Measurements from ENCODE around the gene ZGPAT. TPM values are rescaled to one million over a fixed set of nuclear protein-coding genes. Genes with fewer than 3 reads are reported as not detected.

Gene ZGPAT
- total RNA-seq, 6 experiments from 2014 or later: 18.7 to 68.9 (median 31.9) TPM

- no peaks in the 10 kb centered on the region for H3K36me3 ChIP-seq
- H3K27me3 ChIP-seq: no peaks in the 10 kb centered on the region
- no peak overlapping the region for H3K4me3 ChIP-seq
- TF ChIP-seq CTCF (IDR thresholded peaks at IDR 0.05): no peak
- 0% methylated on average over 2 of the region's 18 CpGs for WGBS (ENCODE audit: insufficient coverage, low coverage, low lambda C conversion rate, missing lambda C conversion rate)
- ATAC-seq (no peak), DNase-seq (no peak)
- intact Hi-C loops (cut with DNase I): no loop called here
- no peaks in the 10 kb centered on the region for H3K4me1 ChIP-seq
- H3K27ac ChIP-seq: no peak overlapping the region
- H3K9me3 ChIP-seq: no peaks in the 10 kb centered on the region
These were observed 59.6 kb downstream of the ZGPAT start for GRCh38 chr20:63767456-63767855.

- Histone ChIP-seq H3K9me3 (no peaks in the 10 kb centered on the region), H3K27me3 (no peaks in the 10 kb centered on the region), H3K36me3 (no peaks in the 10 kb centered on the region), H3K4me3 (no peak overlapping the region), H3K4me1 (no peaks in the 10 kb centered on the region), H3K27ac (no peak overlapping the region)
- intact Hi-C loops (cut with DNase I): no loop called here
- WGBS (ENCODE audit: insufficient coverage, low coverage, low lambda C conversion rate, missing lambda C conversion rate): 75% methylated on average over 3 of the region's 7 CpGs
- no peak for DNase-seq
- TF ChIP-seq CTCF (IDR thresholded peaks at IDR 0.05) (no peak), POLR2A (IDR thresholded peaks at IDR 0.05) (no peak)
- no peak for ATAC-seq
These were observed 60.0 kb downstream of the ZGPAT start for GRCh38 chr20:63767886-63768285.

- WGBS (ENCODE audit: insufficient coverage, low coverage, low lambda C conversion rate, missing lambda C conversion rate): 91% methylated on average over 6 of the region's 26 CpGs
These were observed 61.0 kb downstream of the ZGPAT start for GRCh38 chr20:63768591-63769515.

GRCh38 chr20:63769891-63770474 is 62.1 kb downstream of the ZGPAT start:
- 91% methylated on average over 19 of the region's 31 CpGs for WGBS (ENCODE audit: insufficient coverage, low coverage, low lambda C conversion rate, missing lambda C conversion rate)
- intact Hi-C loops (cut with DNase I): no loop called here
- ATAC-seq (no peak), DNase-seq (no peak)
- Histone ChIP-seq H3K27ac (no peak overlapping the region), H3K27me3 (no peaks in the 10 kb centered on the region), H3K36me3 (no peaks in the 10 kb centered on the region), H3K4me3 (no peak overlapping the region), H3K4me1 (no peaks in the 10 kb centered on the region), H3K9me3 (no peaks in the 10 kb centered on the region)
- no peak for TF ChIP-seq CTCF (IDR thresholded peaks at IDR 0.05)
- TF ChIP-seq POLR2A (IDR thresholded peaks at IDR 0.05): no peak

More at GRCh38 chr20:63768591-63769515, 61.0 kb downstream of the ZGPAT start:
- ATAC-seq: no peak
- no peak for DNase-seq
- H3K4me1 ChIP-seq: no peaks in the 10 kb centered on the region
- TF ChIP-seq POLR2A (IDR thresholded peaks at IDR 0.05) (no peak), CTCF (IDR thresholded peaks at IDR 0.05) (no peak)
- H3K27me3 ChIP-seq: no peaks in the 10 kb centered on the region
- intact Hi-C loops (cut with DNase I): no loop called here
- H3K4me3 ChIP-seq: no peak overlapping the region
- H3K9me3 ChIP-seq: no peaks in the 10 kb centered on the region
- H3K36me3 ChIP-seq: no peaks in the 10 kb centered on the region
- no peak overlapping the region for H3K27ac ChIP-seq

Measured in right lobe of liver (tissue), 6 donors.